Measurements from ENCODE around the gene EYA4.

The EYA4 gene

GRCh38 chr6:133241086-133241900 is at the start of gene EYA4:
TSS of gene EYA4 (plus strand) at chr6:133241357. CDS start at chr6:133274781, 33,424 bp downstream.
- no peak for DNase-seq (ENCODE audit: low spot score)

GRCh38 chr6:133193396-133193795 is 47.8 kb upstream of the EYA4 start:
- DNase-seq (ENCODE audit: low spot score): no peak

- DNase-seq (ENCODE audit: low spot score): no peak
Observed at GRCh38 chr6:133198725-133199124, 42.4 kb upstream of the EYA4 start.

GRCh38 chr6:133201231-133201630 is 39.9 kb upstream of the EYA4 start:
- DNase-seq (ENCODE audit: low spot score): no peak

GRCh38 chr6:133202610-133203343 is 38.4 kb upstream of the EYA4 start:
- no peak for DNase-seq (ENCODE audit: low spot score)

- DNase-seq (ENCODE audit: low spot score): no peak
Observed at GRCh38 chr6:133203344-133203697, 37.8 kb upstream of the EYA4 start.

GRCh38 chr6:133205304-133205703 is 35.9 kb upstream of the EYA4 start:
- no peak for DNase-seq (ENCODE audit: low spot score)

- no peak for DNase-seq (ENCODE audit: low spot score)
Observed at GRCh38 chr6:133206942-133207341, 34.2 kb upstream of the EYA4 start.

GRCh38 chr6:133207754-133208153 is 33.4 kb upstream of the EYA4 start:
- no peak for DNase-seq (ENCODE audit: low spot score)

GRCh38 chr6:133208183-133208755 is 32.9 kb upstream of the EYA4 start:
- DNase-seq (ENCODE audit: low spot score): no peak

- DNase-seq (ENCODE audit: low spot score): no peak
Observed at GRCh38 chr6:133214267-133214666, 26.9 kb upstream of the EYA4 start.

- no peak for DNase-seq (ENCODE audit: low spot score)
Observed at GRCh38 chr6:133218852-133219251, 22.3 kb upstream of the EYA4 start.

- DNase-seq (ENCODE audit: low spot score): no peak
Observed at GRCh38 chr6:133223452-133224029, 17.6 kb upstream of the EYA4 start.

GRCh38 chr6:133225560-133225959 is 15.6 kb upstream of the EYA4 start:
- no peak for DNase-seq (ENCODE audit: low spot score)

- DNase-seq (ENCODE audit: low spot score): no peak
Observed at GRCh38 chr6:133227344-133227743, 13.8 kb upstream of the EYA4 start.

- no peak for DNase-seq (ENCODE audit: low spot score)
Observed at GRCh38 chr6:133230052-133230451, 11.1 kb upstream of the EYA4 start.

GRCh38 chr6:133235221-133235620 is 5.9 kb upstream of the EYA4 start:
- no peak for DNase-seq (ENCODE audit: low spot score)

GRCh38 chr6:133236932-133237331 is 4.2 kb upstream of the EYA4 start:
- no peak for DNase-seq (ENCODE audit: low spot score)

GRCh38 chr6:133240511-133241085 is 559 bp upstream of the EYA4 start:
- no peak for DNase-seq (ENCODE audit: low spot score)

GRCh38 chr6:133241901-133242636 is 912 bp downstream of the EYA4 start:
- no peak for DNase-seq (ENCODE audit: low spot score)
